GM10248 (cell line): ENCODE measurements around the gene ABCG4.

Experiments used
- CTCF ChIA-PET: fragments of 300-600 bp; sonication (Branson Sonifier 250); formaldehyde crosslinking; extraction: SDS; loops from one replicate; lab custom pipeline; 2021; ENCODE audit warnings: antibody characterized with exemption; lab: Yijun Ruan, JAX
- POLR2A ChIA-PET: fragments of 350-650 bp; sonication (Branson Sonifier 250); formaldehyde crosslinking; extraction: SDS; loops from one replicate; lab custom pipeline; 2020; ENCODE audit warnings: antibody characterized with exemption; lab: Yijun Ruan, JAX
- DNase-seq: peaks from one replicate; pipeline ENCODE4 v3.0.0; 2012; ENCODE audit errors: extremely low spot score
- CTCF ChIP-seq: IDR thresholded peaks from 2 replicates; pipeline ENCODE4 v1.5.1; 2012; ENCODE audit warnings: mild to moderate bottlenecking, low read depth; ENCODE audit errors: extremely low read depth, missing control alignments, control extremely low read depth

Gene ABCG4

GRCh38 chr11:119120639-119121007, 28.2 kb upstream of the ABCG4 start:
- ChIA-PET CTCF (interaction anchor here (0.7 to 4.9 kb wide), 6 partner anchors 9 to 202 kb away, joined by 3 to 29 read pairs (median 10); partner anchors contain the start of gene CBL), POLR2A (interaction anchor here (1.4 to 1.8 kb wide), 2 partner anchors 18 to 26 kb away, joined by 4 to 10 read pairs; a partner anchor contains a TSS)
- DNase-seq: no peak
- TF ChIP-seq CTCF: no peak

- ChIA-PET POLR2A (interaction anchor here (0.6 to 1.8 kb wide), 6 partner anchors 10 to 36 kb away, joined by 3 to 12 read pairs (median 5); a partner anchor contains a TSS), CTCF (interaction anchor here (0.7 to 4.9 kb wide), 12 partner anchors 9 to 202 kb away, joined by 3 to 29 read pairs (median 4); partner anchors contain the start of genes CBL and CENATAC)
- no peak for TF ChIP-seq CTCF
- peak; percentile 99 for DNase-seq
Observed at GRCh38 chr11:119121008-119121810, 27.6 kb upstream of the ABCG4 start, which contains the start of gene HINFP. Gene HINFP (plus strand): TSS chr11:119121580. CDS start chr11:119126945, 5,365 bp downstream.

- no peak for DNase-seq
- CTCF ChIA-PET: interaction anchor here (0.8 to 4.9 kb wide), 9 partner anchors 10 to 201 kb away, joined by 3 to 29 read pairs (median 6); partner anchors contain the start of gene CENATAC
- POLR2A ChIA-PET: interaction anchor here (0.8 to 1.8 kb wide), 5 partner anchors 10 to 29 kb away, joined by 3 to 10 read pairs (median 5); a partner anchor contains a TSS
- no peak for TF ChIP-seq CTCF
Observed at GRCh38 chr11:119121811-119122124, 27.1 kb upstream of the ABCG4 start.

- ChIA-PET POLR2A (interaction anchor here (0.7 kb wide), 1 partner anchor 434 kb away, joined by 4 read pairs; no protein-coding TSS in a partner anchor), CTCF (interaction anchor here (1.0 to 1.8 kb wide), 7 partner anchors 20 to 230 kb away, joined by 3 to 7 read pairs (median 4); no protein-coding TSS in a partner anchor)
- no peak for DNase-seq
- no peak for TF ChIP-seq CTCF
Observed at GRCh38 chr11:119125821-119126220, 23.0 kb upstream of the ABCG4 start.

- ChIA-PET CTCF (interaction anchor here (1.0 to 1.8 kb wide), 9 partner anchors 17 to 229 kb away, joined by 3 to 7 read pairs (median 4); no protein-coding TSS in a partner anchor), POLR2A (interaction anchor here (0.7 kb wide), 1 partner anchor 20 kb away, joined by 3 read pairs; no protein-coding TSS in a partner anchor)
- no peak for TF ChIP-seq CTCF
- DNase-seq: no peak
Observed at GRCh38 chr11:119126675-119127268, 22.1 kb upstream of the ABCG4 start.

GRCh38 chr11:119130662-119131061, 18.2 kb upstream of the ABCG4 start:
- no peak for TF ChIP-seq CTCF
- DNase-seq: no peak
- POLR2A ChIA-PET: no interaction called here
- CTCF ChIA-PET: interaction anchor here (1.8 kb wide), 1 partner anchor 13 kb away, joined by 4 read pairs; no protein-coding TSS in a partner anchor
